HCT116 (cell line): ENCODE results near the gene AFF1. TPM values are rescaled to one million over a fixed set of nuclear protein-coding genes. Genes with fewer than 3 reads are reported as not detected.

Experiments
- ATAC-seq: fragments of 200-7000 bp; cut with Tn5 transposase; 2 replicates; pipeline ENCODE4 v1.9.1; 2020; ENCODE audit warnings: mild to moderate bottlenecking, moderate library complexity
- BruUV-seq: library from RNA; stranded (reverse); fragments of 400-500 nt; replicated peaks from 2 replicates; lab custom pipeline; 2021; lab: Mats Ljungman, UMichigan
- CTCF ChIA-PET: fragments of 300-600 bp; sonication (Branson Sonifier 250); formaldehyde crosslinking; loops from one replicate; lab custom pipeline; 2021; ENCODE audit warnings: antibody characterized with exemption; lab: Charles Lee
- POLR2A ChIA-PET: fragments of 300-600, 350-600 bp; sonication (Branson Sonifier 250); formaldehyde crosslinking; loops from one replicate; lab custom pipeline; 2021; ENCODE audit warnings: antibody characterized with exemption; lab: Charles Lee
- RAD21 ChIA-PET, 2 experiments: fragments of 300-600 bp; sonication (Branson Sonifier 250); formaldehyde crosslinking; loops; one replicate each; lab custom pipeline; 2023; ENCODE audit warnings: low total read pairs in 2 of 2; ENCODE audit not compliant: uncharacterized antibody in 2 of 2, unreplicated experiment in 2 of 2, low non-redundant PET in 1 of 2; lab: Charles Lee
- DNase-seq: peaks from one replicate; pipeline ENCODE4 v3.0.0-alpha.2; 2010; ENCODE audit warnings: low read depth, low spot score
- H2AFZ ChIP-seq: fragments of 200-600 bp; shearing (Covaris generic), sonication (generic); 2 replicates; pipeline ENCODE4 v1.6.1; 2017; ENCODE audit warnings: low read depth, mixed run types, mixed read lengths, antibody characterized with exemption, low read length; ENCODE audit not compliant: poor library complexity, severe bottlenecking
- H3K27ac ChIP-seq: 2 replicates; pipeline ENCODE4 v1.5.1; 2012; ENCODE audit warnings: low read depth, low read length
- H3K27me3 ChIP-seq: fragments of 200-600 bp; sonication (generic); 2 replicates; pipeline ENCODE4 v1.6.1; 2016; ENCODE audit warnings: mixed run types, low read length, mixed read lengths; ENCODE audit not compliant: insufficient read depth
- H3K36me3 ChIP-seq, 2 experiments: fragments of 200-500 bp in 1 of 2; fragments of 200-600 bp in 1 of 2; sonication (Bioruptor generic) in 1 of 2; sonication (generic) in 1 of 2; 2 replicates each; pipeline versions ENCODE4 v1.5.1 to v1.6.1; 2014 to 2016; ENCODE audit warnings: low read length in 2 of 2, inconsistent platforms in 1 of 2, mixed read lengths in 1 of 2, mixed run types in 1 of 2; ENCODE audit not compliant: insufficient read depth in 2 of 2, control insufficient read depth in 1 of 2
- H3K4me1 ChIP-seq, 2 experiments: fragments of 200-600 bp in 1 of 2; sonication (generic) in 1 of 2; 2 replicates each; pipeline versions ENCODE4 v1.5.1 to v1.6.1; 2012 to 2017; ENCODE audit warnings: low read length in 2 of 2, inconsistent platforms in 1 of 2, mild to moderate bottlenecking in 1 of 2, mixed read lengths in 1 of 2, mixed run types in 1 of 2, moderate library complexity in 1 of 2; ENCODE audit not compliant: insufficient read depth in 2 of 2, control insufficient read depth in 1 of 2
- H3K4me2 ChIP-seq: fragments of 200-600 bp; sonication (generic); 2 replicates; pipeline ENCODE4 v1.6.1; 2017; ENCODE audit warnings: mixed run types, low read length, mixed read lengths
- H3K4me3 ChIP-seq, 2 experiments: fragments of 200-600 bp in 1 of 2; sonication (generic) in 1 of 2; replicated peaks in 1 of 2; 2 replicates each; pipeline ENCODE4 v1.5.1; 2011 to 2016; ENCODE audit warnings: low read length in 2 of 2, control low read depth in 1 of 2, low read depth in 1 of 2, mild to moderate bottlenecking in 1 of 2, mixed read lengths in 1 of 2, mixed run types in 1 of 2
- H3K79me2 ChIP-seq: fragments of 200-600 bp; sonication (generic); 2 replicates; pipeline ENCODE4 v1.6.1; 2017; ENCODE audit warnings: mild to moderate bottlenecking, mixed run types, low read length, moderate library complexity, mixed read lengths; ENCODE audit not compliant: insufficient read depth
- H3K9ac ChIP-seq: fragments of 200-600 bp; sonication (generic); 2 replicates; pipeline ENCODE4 v1.6.1; 2016; ENCODE audit warnings: low read length, mixed read lengths
- H3K9me2 ChIP-seq: fragments of 200-600 bp; sonication (generic), shearing (Covaris generic); 2 replicates; pipeline ENCODE4 v1.6.1; 2017; ENCODE audit warnings: mixed run types, mild to moderate bottlenecking, moderate library complexity; ENCODE audit not compliant: insufficient read depth
- H3K9me3 ChIP-seq, 2 experiments: fragments of 200-500 bp in 1 of 2; fragments of 200-600 bp in 1 of 2; sonication (Bioruptor generic) in 1 of 2; sonication (generic) in 1 of 2; 2 replicates each; pipeline ENCODE4 v1.6.1; 2014 to 2017; ENCODE audit warnings: low read length in 2 of 2, mixed read lengths in 2 of 2, inconsistent platforms in 1 of 2, low read depth in 1 of 2, mild to moderate bottlenecking in 1 of 2, mixed run types in 1 of 2, moderate library complexity in 1 of 2; ENCODE audit not compliant: control insufficient read depth in 1 of 2, insufficient read depth in 1 of 2
- H4K20me1 ChIP-seq: fragments of 200-600 bp; sonication (generic), shearing (Covaris generic); 2 replicates; pipeline ENCODE4 v1.6.1; 2017; ENCODE audit warnings: mixed run types, mild to moderate bottlenecking, moderate library complexity; ENCODE audit not compliant: insufficient read depth
- CBX3 ChIP-seq: IDR thresholded peaks from 2 replicates; pipeline ENCODE4 v1.6.1; 2012; ENCODE audit warnings: low read depth
- EGR1 ChIP-seq: IDR thresholded peaks from 2 replicates; pipeline ENCODE4 v1.6.1; 2012; ENCODE audit warnings: low read depth
- ELF1 ChIP-seq: IDR thresholded peaks from 2 replicates; pipeline ENCODE4 v1.6.1; 2012; ENCODE audit warnings: low read depth, borderline replicate concordance
- FOSL1 ChIP-seq: IDR thresholded peaks from 2 replicates; pipeline ENCODE4 v1.6.1; 2012; ENCODE audit warnings: low read depth
- POLR2AphosphoS5 ChIP-seq: IDR thresholded peaks from 2 replicates; pipeline ENCODE4 v1.6.1; 2011; ENCODE audit warnings: mild to moderate bottlenecking, low read depth, low read length, moderate library complexity
- RAD21 ChIP-seq: IDR thresholded peaks from 2 replicates; pipeline ENCODE4 v1.6.1; 2012; ENCODE audit warnings: low read depth, mild to moderate bottlenecking
- REST ChIP-seq: IDR thresholded peaks from 2 replicates; pipeline ENCODE4 v1.6.1; 2012; ENCODE audit warnings: low read depth
- SIN3A ChIP-seq: IDR thresholded peaks from 2 replicates; pipeline ENCODE4 v1.6.1; 2012; ENCODE audit warnings: low read depth
- SP1 ChIP-seq: IDR thresholded peaks from 2 replicates; pipeline ENCODE4 v1.6.1; 2012; ENCODE audit warnings: low read depth
- SRF ChIP-seq: IDR thresholded peaks from 2 replicates; pipeline ENCODE4 v1.6.1; 2012; ENCODE audit warnings: low read depth
- TCF7L2 ChIP-seq: IDR thresholded peaks from 2 replicates; pipeline ENCODE4 v1.7.0; 2011; ENCODE audit warnings: borderline replicate concordance, inconsistent platforms; ENCODE audit not compliant: insufficient read depth, insufficient read length; ENCODE audit errors: extremely low read depth
- YY1 ChIP-seq: IDR thresholded peaks from 2 replicates; pipeline ENCODE4 v1.6.1; 2011; ENCODE audit warnings: low read length, low read depth, moderate library complexity, mild to moderate bottlenecking; ENCODE audit not compliant: insufficient replicate concordance; ENCODE audit errors: extremely low read depth
- ZNF274 ChIP-seq: fragments of 200-500 bp; sonication (Bioruptor generic); IDR thresholded peaks from 2 replicates; pipeline ENCODE4 v1.6.1; 2014; ENCODE audit warnings: mild to moderate bottlenecking, low read depth, low read length, inconsistent platforms
- intact Hi-C: fragments of 100-400 bp; cut with micrococcal nuclease; formaldehyde crosslinking; loops from 2 replicates; pipeline ENCODE4 v1.10.0; 2022
- total RNA-seq: library from RNA; stranded (reverse); gene quantifications from one replicate; pipeline ENCODE4 v1.2.1, GENCODE V29; 2021; ENCODE audit not compliant: unreplicated experiment
- TF ChIP-seq, protein P1 (sequence below): IDR thresholded peaks from 2 replicates; pipeline ENCODE4 v1.6.1; 2012
- TF ChIP-seq, protein P2 (sequence below), 3 experiments: fragments of 200-600 bp in 1 of 3; sonication (generic) in 1 of 3; IDR thresholded peaks in 2 of 3; conservative IDR thresholded peaks in 1 of 3; 2 replicates each; pipeline ENCODE4 v1.5.1; 2012 to 2017; ENCODE audit warnings: low read depth in 2 of 3, low read length in 2 of 3, antibody characterized with exemption in 1 of 3, borderline replicate concordance in 1 of 3, control low read depth in 1 of 3, mild to moderate bottlenecking in 1 of 3, mixed read lengths in 1 of 3, mixed run types in 1 of 3, moderate library complexity in 1 of 3; ENCODE audit not compliant: insufficient read depth in 1 of 3
- TF ChIP-seq, protein P3 (sequence below): IDR thresholded peaks from 2 replicates; pipeline ENCODE4 v1.6.1; 2012

The AFF1 gene
- total RNA-seq, 1 experiment from 2014 or later, result 43.1 TPM

DNA sequence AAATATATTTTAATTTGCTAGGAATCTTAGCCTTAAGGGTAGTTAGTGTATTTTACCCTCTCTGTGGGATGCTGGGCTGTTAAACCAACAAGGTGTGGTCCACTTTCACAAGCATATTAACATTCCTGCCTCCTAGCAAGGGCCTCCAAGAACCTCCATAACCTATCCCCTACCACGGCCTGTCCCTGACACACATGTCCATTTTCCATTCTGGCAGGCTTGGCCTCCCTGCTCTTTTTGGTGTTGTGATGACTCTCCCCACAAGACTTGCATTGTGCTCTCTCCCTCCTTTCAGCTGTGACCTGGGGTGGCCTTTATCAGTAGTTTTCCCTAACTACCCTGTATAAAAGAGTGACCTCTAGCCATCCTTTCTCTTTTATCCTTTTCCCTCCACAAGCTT is 165.4 kb downstream of the AFF1 start:
- no peak overlapping the region for H3K9ac ChIP-seq
- intact Hi-C loops, result no loop called here
- no peak overlapping the region for H3K4me2 ChIP-seq
- no peak overlapping the region for H2AFZ ChIP-seq
- H3K27me3 ChIP-seq, result no peaks in the 10 kb centered on the region
- H3K27ac ChIP-seq, result no peak overlapping the region
- no peaks in the 10 kb centered on the region for H3K79me2 ChIP-seq
- POLR2A ChIA-PET, result no interaction called here
- TF ChIP-seq, protein P1, sequence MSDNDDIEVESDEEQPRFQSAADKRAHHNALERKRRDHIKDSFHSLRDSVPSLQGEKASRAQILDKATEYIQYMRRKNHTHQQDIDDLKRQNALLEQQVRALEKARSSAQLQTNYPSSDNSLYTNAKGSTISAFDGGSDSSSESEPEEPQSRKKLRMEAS, result no peak
- no peak for TF ChIP-seq ELF1
- TF ChIP-seq SP1, result no peak
- TF ChIP-seq ZNF274, result no peak
- TF ChIP-seq RAD21, result no peak
- TF ChIP-seq, protein P2, sequence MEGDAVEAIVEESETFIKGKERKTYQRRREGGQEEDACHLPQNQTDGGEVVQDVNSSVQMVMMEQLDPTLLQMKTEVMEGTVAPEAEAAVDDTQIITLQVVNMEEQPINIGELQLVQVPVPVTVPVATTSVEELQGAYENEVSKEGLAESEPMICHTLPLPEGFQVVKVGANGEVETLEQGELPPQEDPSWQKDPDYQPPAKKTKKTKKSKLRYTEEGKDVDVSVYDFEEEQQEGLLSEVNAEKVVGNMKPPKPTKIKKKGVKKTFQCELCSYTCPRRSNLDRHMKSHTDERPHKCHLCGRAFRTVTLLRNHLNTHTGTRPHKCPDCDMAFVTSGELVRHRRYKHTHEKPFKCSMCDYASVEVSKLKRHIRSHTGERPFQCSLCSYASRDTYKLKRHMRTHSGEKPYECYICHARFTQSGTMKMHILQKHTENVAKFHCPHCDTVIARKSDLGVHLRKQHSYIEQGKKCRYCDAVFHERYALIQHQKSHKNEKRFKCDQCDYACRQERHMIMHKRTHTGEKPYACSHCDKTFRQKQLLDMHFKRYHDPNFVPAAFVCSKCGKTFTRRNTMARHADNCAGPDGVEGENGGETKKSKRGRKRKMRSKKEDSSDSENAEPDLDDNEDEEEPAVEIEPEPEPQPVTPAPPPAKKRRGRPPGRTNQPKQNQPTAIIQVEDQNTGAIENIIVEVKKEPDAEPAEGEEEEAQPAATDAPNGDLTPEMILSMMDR (IDR thresholded peaks at IDR 0.05 in 2 of 3, conservative IDR thresholded peaks at IDR 0.05 in 1 of 3; ENCODE audit: borderline replicate concordance in 1 of 3, insufficient read depth in 1 of 3, low read depth in 2 of 3, low read length in 2 of 3), result no peak
- TF ChIP-seq CBX3, result no peak
- no peak for TF ChIP-seq REST
- TF ChIP-seq, protein P3, sequence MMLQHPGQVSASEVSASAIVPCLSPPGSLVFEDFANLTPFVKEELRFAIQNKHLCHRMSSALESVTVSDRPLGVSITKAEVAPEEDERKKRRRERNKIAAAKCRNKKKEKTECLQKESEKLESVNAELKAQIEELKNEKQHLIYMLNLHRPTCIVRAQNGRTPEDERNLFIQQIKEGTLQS, result no peak
- TF ChIP-seq EGR1, result no peak
- no peak for TF ChIP-seq SIN3A
- no peak for TF ChIP-seq POLR2AphosphoS5
- no peak for TF ChIP-seq YY1
- no peak for TF ChIP-seq FOSL1
- no peak for TF ChIP-seq TCF7L2
- TF ChIP-seq SRF, result no peak
- RAD21 ChIA-PET, result no interaction called here
- DNase-seq (no peak), ATAC-seq (no peak)
- CTCF ChIA-PET, result no interaction called here
- H4K20me1 ChIP-seq, result no peaks in the 10 kb centered on the region
- H3K36me3 ChIP-seq, result no peaks in the 10 kb centered on the region
- H3K4me3 ChIP-seq, result no peak overlapping the region
- no peaks in the 10 kb centered on the region for H3K9me3 ChIP-seq
- no TSS peak for BruUV-seq
- no peaks in the 10 kb centered on the region for H3K9me2 ChIP-seq
- H3K4me1 ChIP-seq, result peaks cover 18 to 22% of the 10 kb centered on the region in 2 experiments
